H1 (cell line): ENCODE measurements around the gene DSG4. TPM values are rescaled to one million over a fixed set of nuclear protein-coding genes. Genes with fewer than 3 reads are reported as not detected.

Experiments used
- CTCF ChIA-PET: fragments of 300-600 bp; sonication (Branson Sonifier 250); formaldehyde crosslinking; loops from one replicate; lab custom pipeline; 2021; ENCODE audit not compliant: partially characterized antibody; lab: Charles Lee
- POLR2A ChIA-PET: fragments of 300-600 bp; sonication (Branson Sonifier 250); formaldehyde crosslinking; loops from one replicate; lab custom pipeline; 2021; ENCODE audit warnings: inconsistent platforms; ENCODE audit not compliant: partially characterized antibody; lab: Charles Lee
- DNase-seq, 2 experiments: peaks; one replicate each; pipeline versions ENCODE4 v3.0.0 to v3.0.0-alpha.2; 2010 to 2022; ENCODE audit warnings: low spot score in 2 of 2, low read depth in 1 of 2, mixed read lengths in 1 of 2
- FAIRE-seq: peaks from 2 replicates; lab custom pipeline; 2011; peaks lifted over from hg19 to GRCh38; lab: Jason Lieb, UNC
- H2AFZ ChIP-seq: 2 replicates; pipeline ENCODE4 v1.8.1; 2012; ENCODE audit warnings: low read length, inconsistent platforms
- H2AK5ac ChIP-seq: 2 replicates; pipeline ENCODE4 v1.6.1; 2013; ENCODE audit warnings: low read depth, low read length
- H2BK120ac ChIP-seq: replicated peaks from 2 replicates; pipeline ENCODE3; 2013; ENCODE audit warnings: low read depth, low read length, inconsistent platforms
- H2BK12ac ChIP-seq: 2 replicates; pipeline ENCODE4 v1.6.1; 2013; ENCODE audit warnings: low read depth, low read length
- H2BK15ac ChIP-seq: 2 replicates; pipeline ENCODE4 v1.6.1; 2013; ENCODE audit warnings: low read length
- H2BK20ac ChIP-seq: 2 replicates; pipeline ENCODE4 v1.6.1; 2013; ENCODE audit warnings: low read length
- H2BK5ac ChIP-seq: 2 replicates; pipeline ENCODE4 v1.6.1; 2013; ENCODE audit warnings: low read depth, low read length
- H3K14ac ChIP-seq: 2 replicates; pipeline ENCODE4 v1.6.1; 2013; ENCODE audit warnings: inconsistent platforms; ENCODE audit not compliant: insufficient read length
- H3K18ac ChIP-seq: 2 replicates; pipeline ENCODE4 v1.6.1; 2013; ENCODE audit warnings: low read length; ENCODE audit errors: extremely low read depth
- H3K23ac ChIP-seq: 2 replicates; pipeline ENCODE4 v1.6.1; 2013; ENCODE audit warnings: inconsistent platforms; ENCODE audit not compliant: insufficient read length
- H3K23me2 ChIP-seq: 2 replicates; pipeline ENCODE4 v1.6.1; 2013; ENCODE audit warnings: low read depth, low read length
- H3K27ac ChIP-seq: 2 replicates; pipeline ENCODE4 v1.6.1; 2011; ENCODE audit warnings: low read depth, low read length, inconsistent platforms
- H3K27me3 ChIP-seq, 4 experiments: replicated peaks in 1 of 4; 1 replicate in 1 of 4; 2 replicates in 3 of 4; pipeline versions ENCODE4 v1.6.1 to v1.8.1; 2011 to 2013; ENCODE audit warnings: low read length in 3 of 4, mild to moderate bottlenecking in 3 of 4, inconsistent platforms in 2 of 4, mixed read lengths in 2 of 4, moderate library complexity in 1 of 4; ENCODE audit not compliant: control insufficient read depth in 3 of 4, insufficient read depth in 3 of 4; ENCODE audit errors: extremely low read depth in 1 of 4
- H3K36me3 ChIP-seq, 4 experiments: 2 replicates each; pipeline versions ENCODE4 v1.6.1 to v1.8.1; 2011 to 2013; ENCODE audit warnings: mild to moderate bottlenecking in 4 of 4, low read length in 3 of 4, moderate library complexity in 2 of 4, control low read depth in 1 of 4, inconsistent platforms in 1 of 4; ENCODE audit not compliant: insufficient read depth in 4 of 4, control insufficient read depth in 2 of 4
- H3K4ac ChIP-seq: replicated peaks from 2 replicates; pipeline ENCODE3; 2013; ENCODE audit warnings: low read length, low read depth, mixed read lengths, inconsistent platforms; ENCODE audit not compliant: insufficient read length
- H3K4me1 ChIP-seq, 4 experiments: replicated peaks in 1 of 4; 1 replicate in 1 of 4; 2 replicates in 3 of 4; pipeline versions ENCODE4 v1.6.1 to v1.8.1; 2011 to 2013; ENCODE audit warnings: low read length in 3 of 4, inconsistent platforms in 2 of 4, mixed read lengths in 1 of 4; ENCODE audit not compliant: insufficient read depth in 4 of 4, control insufficient read depth in 3 of 4
- H3K4me2 ChIP-seq, 2 experiments: 2 replicates each; pipeline versions ENCODE4 v1.6.1 to v1.8.1; 2011 to 2013; ENCODE audit warnings: low read depth in 2 of 2, low read length in 2 of 2, control low read depth in 1 of 2, inconsistent platforms in 1 of 2, mild to moderate bottlenecking in 1 of 2; ENCODE audit not compliant: insufficient read depth in 1 of 2
- H3K4me3 ChIP-seq, 4 experiments: fragments of 200-600, 300-600 bp in 1 of 4; sonication (generic), shearing (Covaris generic), sonication (Bioruptor Twin) in 1 of 4; 2 replicates each; pipeline versions ENCODE4 v1.5.1 to v1.8.1; 2011 to 2016; ENCODE audit warnings: low read length in 4 of 4, low read depth in 3 of 4, control low read depth in 2 of 4, inconsistent platforms in 2 of 4, mild to moderate bottlenecking in 2 of 4, mixed read lengths in 1 of 4, moderate library complexity in 1 of 4; ENCODE audit not compliant: insufficient read depth in 2 of 4; ENCODE audit errors: extremely low read depth in 1 of 4
- H3K56ac ChIP-seq: replicated peaks from 2 replicates; pipeline ENCODE3; 2013; ENCODE audit warnings: low read depth, mild to moderate bottlenecking, mixed read lengths, low read length, inconsistent platforms; ENCODE audit not compliant: insufficient read length
- H3K79me1 ChIP-seq: 2 replicates; pipeline ENCODE4 v1.6.1; 2013; ENCODE audit warnings: low read depth, low read length, control low read depth
- H3K79me2 ChIP-seq, 2 experiments: 2 replicates each; pipeline versions ENCODE4 v1.6.1 to v1.8.1; 2012 to 2013; ENCODE audit warnings: low read length in 2 of 2, mild to moderate bottlenecking in 2 of 2, inconsistent platforms in 1 of 2; ENCODE audit not compliant: insufficient read depth in 2 of 2, control insufficient read depth in 1 of 2
- H3K9ac ChIP-seq, 4 experiments: replicated peaks in 1 of 4; 1 replicate in 1 of 4; 2 replicates in 3 of 4; pipeline versions ENCODE4 v1.6.1 to v1.8.1; 2011 to 2013; ENCODE audit warnings: low read depth in 3 of 4, low read length in 3 of 4, control low read depth in 2 of 4, mild to moderate bottlenecking in 2 of 4, moderate library complexity in 2 of 4, inconsistent platforms in 1 of 4; ENCODE audit errors: extremely low read depth in 1 of 4
- H3K9me3 ChIP-seq, 2 experiments: 2 replicates each; pipeline versions ENCODE4 v1.6.1 to v1.8.1; 2012 to 2013; ENCODE audit warnings: mild to moderate bottlenecking in 2 of 2, moderate library complexity in 2 of 2, control low read depth in 1 of 2, inconsistent platforms in 1 of 2, low read depth in 1 of 2, low read length in 1 of 2, mixed read lengths in 1 of 2; ENCODE audit not compliant: insufficient read depth in 2 of 2
- H4K20me1 ChIP-seq, 2 experiments: replicated peaks in 1 of 2; 2 replicates each; pipeline versions ENCODE3 to v1.8.1; 2011 to 2013; ENCODE audit warnings: inconsistent platforms in 2 of 2, low read length in 2 of 2, mild to moderate bottlenecking in 1 of 2; ENCODE audit not compliant: insufficient read depth in 2 of 2, control insufficient read depth in 1 of 2
- H4K5ac ChIP-seq: 2 replicates; pipeline ENCODE4 v1.6.1; 2013; ENCODE audit warnings: low read length, low read depth, mixed read lengths, inconsistent platforms; ENCODE audit not compliant: insufficient read length
- H4K8ac ChIP-seq: 2 replicates; pipeline ENCODE4 v1.8.0; 2013; ENCODE audit warnings: mild to moderate bottlenecking, moderate library complexity, low read length, inconsistent platforms; ENCODE audit not compliant: insufficient read depth; ENCODE audit errors: extremely low read depth
- H4K91ac ChIP-seq: replicated peaks from 2 replicates; pipeline ENCODE3; 2013; ENCODE audit warnings: low read length, mixed read lengths, inconsistent platforms; ENCODE audit not compliant: insufficient read length
- TAF1 ChIP-seq: IDR thresholded peaks from 2 replicates; pipeline ENCODE4 v1.6.1; 2011; ENCODE audit warnings: mild to moderate bottlenecking, low read depth, low read length
- WGBS, 2 experiments: shearing (Covaris generic) in 1 of 2; methylation state at CpG; one replicate each; pipeline versions ENCODE4 v1.1.6 to v1.1.7; 2013 to 2015; ENCODE audit warnings: low lambda C conversion rate in 2 of 2, mixed read lengths in 2 of 2, inconsistent platforms in 1 of 2, low coverage in 1 of 2, missing lambda C conversion rate in 1 of 2; ENCODE audit not compliant: insufficient replicate concordance in 2 of 2, insufficient coverage in 1 of 2, insufficient read length in 1 of 2; ENCODE audit errors: extremely low coverage in 1 of 2, missing lambda C conversion rate in 1 of 2; 5-methylcytosine and 5-hydroxymethylcytosine counted together
- polyA plus RNA-seq, 7 experiments: library from polyadenylated mRNA; depleted of rRNA in 3 of 7; stranded (reverse) in 5 of 7; unstranded in 2 of 7; fragments of >200 nt in 5 of 7; fragments of 200-250 nt in 2 of 7; gene quantifications; 1 replicate in 5 of 7; 2 replicates in 1 of 7; 4 replicates in 1 of 7; pipeline versions ENCODE4 v1.2.1 to v1.2.3, GENCODE V29; 2011 to 2013; ENCODE audit warnings: missing spikeins in 2 of 7, mixed read lengths in 2 of 7
- total RNA-seq: library from RNA; stranded (reverse); fragmentation: NEBNext Ultra II Directional; extraction: Animal tissue kit (Norgen Biotek cat#: 25700); gene quantifications from 2 replicates; pipeline ENCODE4 v1.2.1, GENCODE V29; 2021

Gene DSG4
- total and polyA plus RNA-seq, 2 of the 8 experiments (the other 6 are each of a cell fraction or from before 2014, with no cell fraction given), result not detected

DNA sequence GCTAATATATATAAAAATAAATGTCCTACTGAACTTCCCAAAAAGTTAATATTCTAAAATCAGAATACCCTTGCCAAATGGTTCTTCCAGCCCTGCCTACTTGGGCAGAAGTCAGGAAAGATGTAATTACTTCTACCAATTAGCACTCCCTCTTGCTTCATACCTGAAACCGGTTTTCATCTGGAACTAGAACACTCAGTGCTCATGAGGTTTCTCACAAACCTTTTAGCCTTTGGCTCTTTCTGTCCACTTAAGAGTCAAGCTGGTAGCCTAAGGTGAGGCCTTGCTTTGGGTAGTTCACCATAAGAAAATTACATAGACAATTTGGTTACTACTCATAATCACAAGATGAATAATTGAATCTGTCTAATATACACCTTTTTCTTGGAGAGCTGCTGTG, 75.0 kb downstream of the DSG4 start:
- no peak overlapping the region for H3K18ac ChIP-seq
- H4K20me1 ChIP-seq, result no peaks in the 10 kb centered on the region
- no peak for TF ChIP-seq TAF1
- TF ChIP-seq, all 59 proteins: peak for 0
- Histone ChIP-seq H2AFZ (no peak overlapping the region), H3K23me2 (no peaks in the 10 kb centered on the region), H2BK15ac (no peak overlapping the region), H3K9ac (no peak overlapping the region), H4K5ac (no peak overlapping the region), H3K4me1 (peaks cover 0 to 3% (median 1%) of the 10 kb centered on the region in 4 experiments; a peak in 2 of 7 replicates), H3K27me3 (no peaks in the 10 kb centered on the region), H3K14ac (no peak overlapping the region), H3K79me1 (no peaks in the 10 kb centered on the region), H2BK20ac (no peak overlapping the region), H4K91ac (no peak overlapping the region), H3K4ac (no peak overlapping the region), H3K4me2 (no peak overlapping the region), H3K23ac (no peak overlapping the region), H4K8ac (no peak overlapping the region), H3K79me2 (no peaks in the 10 kb centered on the region), H2AK5ac (no peak overlapping the region), H3K56ac (no peak overlapping the region), H2BK120ac (no peak overlapping the region), H3K27ac (no peak overlapping the region), H2BK12ac (no peak overlapping the region), H3K4me3 (no peak overlapping the region), H2BK5ac (no peak overlapping the region), H3K36me3 (no peaks in the 10 kb centered on the region), H3K9me3 (no peaks in the 10 kb centered on the region)
- FAIRE-seq (no peak), DNase-seq (no peak)
- ChIA-PET CTCF (no interaction called here), POLR2A (no interaction called here)
- WGBS, 2 experiments, result 89% methylated on average over 1 of the region's 1 CpG; no CpG with 5 or more reads in 1 of the 2 experiments
